NOMO-1 treated with dmso at 0.1 percent for 144 hours (cell line): ENCODE results near the gene CUTC.

Source experiments
- DNase-seq: peaks from one replicate; lab custom pipeline; 2025; ENCODE audit not compliant: unreplicated experiment; lab: John Stamatoyannopoulos, UW

Gene CUTC

GRCh38 chr10:99782447-99783286 lies 50.6 kb downstream of the CUTC start, which contains the start of gene ABCC2:
TSS of gene ABCC2 (plus strand) at chr10:99782640. CDS start at chr10:99782845, 205 bp downstream.
- no peak for DNase-seq

DNA sequence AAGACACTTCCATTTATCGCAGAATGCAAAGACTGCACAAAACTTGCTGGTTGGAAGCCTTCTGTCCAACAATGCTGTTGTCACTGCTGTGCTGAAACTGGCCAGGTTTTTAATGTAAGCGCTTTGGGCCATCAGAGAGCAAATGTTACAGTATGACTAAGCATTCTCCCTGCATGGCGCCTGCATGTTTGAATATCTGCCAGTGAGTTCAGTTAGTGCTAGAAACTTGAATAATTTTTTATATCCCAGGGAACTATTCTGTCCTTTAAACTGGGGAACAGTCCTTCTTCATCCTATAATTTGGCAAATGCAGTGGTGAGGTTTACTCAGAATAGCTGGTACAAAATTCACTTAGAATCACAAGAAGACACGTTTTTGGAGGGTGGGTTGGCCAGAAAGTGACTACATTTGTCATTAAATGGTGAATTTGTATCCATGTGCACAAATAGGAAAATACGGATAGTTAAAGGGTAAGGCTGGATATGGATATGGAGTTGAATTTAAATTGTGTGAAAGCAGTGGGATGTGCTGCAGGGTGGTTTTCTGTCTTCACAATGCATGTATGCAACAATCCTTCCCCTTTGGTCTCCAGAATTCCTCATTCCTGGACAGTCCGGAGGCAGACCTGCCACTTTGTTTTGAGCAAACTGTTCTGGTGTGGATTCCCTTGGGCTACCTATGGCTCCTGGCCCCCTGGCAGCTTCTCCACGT lies 52.1 kb downstream of the CUTC start:
- no peak for DNase-seq

DNA sequence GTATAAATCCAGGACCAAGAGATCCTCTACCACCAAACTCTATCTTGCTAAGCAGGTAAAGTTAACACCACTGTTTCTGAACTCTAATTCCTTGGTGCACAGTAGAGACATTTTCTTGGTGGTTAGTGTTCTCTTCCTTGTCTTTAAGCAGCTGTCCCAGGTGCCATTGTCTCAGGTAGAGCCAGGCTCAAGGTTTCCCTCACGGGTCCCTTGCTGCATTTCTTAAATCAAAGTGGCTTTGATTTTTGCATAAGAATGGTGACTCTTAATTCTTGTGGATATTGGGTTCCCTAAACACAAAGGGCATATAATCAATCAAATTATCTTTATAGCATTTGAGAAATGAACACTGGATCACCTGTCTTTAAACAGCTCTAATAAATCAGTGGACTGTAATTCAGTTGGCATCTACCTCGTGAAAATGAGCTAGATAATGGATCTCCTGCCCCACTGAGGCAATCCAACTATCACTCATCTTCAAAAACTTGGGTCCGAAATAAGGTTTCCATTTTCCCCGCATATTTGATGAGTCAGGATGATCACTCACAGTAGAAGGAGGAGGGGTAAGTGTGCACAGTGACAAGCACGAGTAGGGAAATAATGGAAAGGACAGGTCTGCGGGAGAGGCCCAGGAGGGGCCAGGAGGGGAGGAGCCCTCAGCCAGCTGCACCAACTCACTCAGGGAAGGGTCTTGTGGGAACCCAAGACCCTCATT lies 52.9 kb downstream of the CUTC start:
- no peak for DNase-seq

GRCh38 chr10:99785646-99786045 lies 53.6 kb downstream of the CUTC start:
- DNase-seq, result no peak

DNA sequence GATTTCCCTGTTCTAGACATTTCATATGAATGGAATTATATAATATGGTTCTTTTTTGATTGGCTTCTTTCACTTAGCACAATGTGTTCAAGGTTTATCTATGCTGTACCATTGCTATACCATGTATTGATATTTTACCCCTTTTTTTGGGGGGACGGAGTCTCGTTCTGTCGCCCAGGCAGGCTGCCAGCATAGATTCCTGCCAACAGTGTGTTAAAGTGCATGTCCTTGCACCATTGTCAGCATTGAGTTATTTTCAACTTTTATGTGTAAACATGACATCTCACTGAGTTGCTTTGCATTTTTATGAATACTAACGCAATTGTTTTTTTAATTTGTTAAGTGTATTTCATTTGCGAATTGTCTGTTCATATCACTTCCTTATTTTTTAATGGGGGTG lies 55.3 kb downstream of the CUTC start:
- no peak for DNase-seq

DNA sequence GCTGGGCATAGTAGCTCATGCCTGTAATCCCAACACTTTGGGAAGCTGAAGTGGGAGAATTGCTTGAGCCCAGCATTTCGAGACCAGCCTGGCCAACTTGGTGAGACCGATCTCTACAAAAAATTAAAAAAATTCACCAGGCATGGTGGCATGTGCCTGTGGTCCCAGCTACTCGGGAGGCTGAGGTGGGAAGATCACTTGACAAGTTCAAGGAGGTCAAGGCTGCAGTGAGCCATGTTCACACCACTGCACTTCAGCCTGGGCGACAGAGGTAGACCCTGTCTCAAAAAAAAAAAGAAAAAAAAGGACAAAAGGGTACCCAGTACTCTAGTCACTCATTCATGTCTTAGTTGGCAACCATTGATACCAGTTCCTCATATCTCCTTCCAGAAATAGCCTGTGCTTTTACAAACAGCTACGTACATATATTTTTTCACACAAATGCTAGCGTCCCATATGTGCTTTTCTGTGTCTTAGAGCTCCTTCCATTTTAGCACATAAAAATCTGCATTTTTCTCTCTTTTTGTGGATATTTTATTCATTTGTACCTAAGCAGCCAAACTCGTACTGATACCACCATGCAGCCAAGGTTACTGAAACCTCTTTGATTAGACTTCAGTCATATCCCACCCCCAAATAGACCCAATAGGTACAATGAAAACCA lies 55.9 kb downstream of the CUTC start:
- DNase-seq, result no peak

DNA sequence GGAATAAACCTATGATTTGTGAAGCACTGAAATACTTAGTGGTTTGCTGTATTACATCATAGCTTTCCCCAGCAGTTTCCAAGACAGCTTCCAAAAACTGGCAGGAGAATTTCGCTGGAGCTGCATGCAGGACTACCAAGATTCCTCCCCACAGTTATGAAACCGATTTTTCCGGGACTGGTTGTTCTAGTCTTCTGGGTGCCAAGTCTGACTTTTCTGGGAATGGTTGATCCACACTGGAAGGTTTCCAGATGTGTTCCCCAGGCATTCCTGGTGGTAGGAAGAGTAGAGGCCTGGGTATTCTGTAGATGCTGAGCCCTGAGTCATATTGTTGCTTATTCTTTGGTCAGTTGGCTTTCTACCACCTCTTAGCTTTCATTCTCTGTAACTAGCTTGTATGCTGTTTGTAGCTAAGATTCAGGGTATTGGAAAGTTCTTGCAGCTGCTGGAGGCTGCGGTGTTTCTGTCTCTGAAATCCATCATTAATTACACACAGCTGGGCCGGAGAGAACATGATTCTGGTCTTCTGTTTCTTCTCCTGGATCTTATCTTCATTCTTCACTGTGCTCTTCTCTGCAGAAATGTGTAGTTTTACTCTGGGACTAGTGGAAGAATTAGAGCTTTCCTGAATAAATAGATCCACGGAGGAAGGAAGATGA lies 56.7 kb downstream of the CUTC start:
- no peak for DNase-seq

GRCh38 chr10:99791831-99792230 lies 59.8 kb downstream of the CUTC start:
- DNase-seq, result no peak

DNA sequence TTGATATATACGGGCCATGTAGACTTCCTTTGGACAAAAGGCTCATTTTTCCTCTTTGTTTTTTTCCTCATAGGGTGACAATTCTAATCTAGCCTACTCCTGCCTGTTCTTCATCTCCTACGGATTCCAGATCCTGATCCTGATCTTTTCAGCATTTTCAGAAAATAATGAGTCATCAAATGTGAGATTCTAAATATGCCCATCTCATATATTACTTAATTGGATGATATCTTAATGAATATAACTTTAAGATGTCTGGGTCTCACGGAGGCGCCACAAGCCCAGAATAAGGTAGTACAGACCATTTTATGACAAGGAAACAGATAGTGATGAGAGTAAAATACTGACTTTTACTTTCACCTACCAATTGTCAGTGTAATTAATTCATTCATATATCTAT lies 61.8 kb downstream of the CUTC start:
- DNase-seq, result no peak

DNA sequence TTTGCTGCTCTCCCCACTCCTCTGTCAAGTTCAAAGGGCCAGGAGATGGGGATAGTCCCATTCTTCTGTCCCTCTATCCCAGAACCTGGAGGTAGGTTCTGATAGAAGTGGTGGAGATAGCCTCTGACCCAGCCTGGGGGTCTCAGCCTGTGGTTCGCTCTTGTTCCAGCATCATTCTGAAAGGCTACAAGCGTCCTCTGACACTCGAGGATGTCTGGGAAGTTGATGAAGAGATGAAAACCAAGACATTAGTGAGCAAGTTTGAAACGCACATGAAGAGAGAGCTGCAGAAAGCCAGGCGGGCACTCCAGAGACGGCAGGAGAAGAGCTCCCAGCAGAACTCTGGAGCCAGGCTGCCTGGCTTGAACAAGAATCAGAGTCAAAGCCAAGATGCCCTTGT lies 64.9 kb downstream of the CUTC start:
- no peak for DNase-seq

DNA sequence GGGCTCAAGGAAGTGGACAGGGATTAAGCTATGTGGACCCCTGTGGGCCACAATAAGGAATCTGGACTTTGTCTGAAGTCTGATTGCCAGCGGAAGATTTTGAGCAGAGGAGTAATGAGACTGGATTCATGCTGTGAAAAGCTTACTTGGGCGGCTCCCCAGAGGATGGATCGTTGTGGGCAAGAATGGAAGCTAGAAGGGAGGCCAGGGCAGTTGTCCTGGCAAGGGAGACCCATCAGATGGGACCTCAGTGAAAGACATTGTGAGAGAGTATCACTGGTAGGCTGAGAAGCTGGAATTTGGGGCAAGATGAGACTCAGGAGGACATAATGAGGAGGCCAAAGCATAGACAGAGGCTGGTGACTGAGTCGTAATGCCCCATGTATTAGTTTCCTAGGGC lies 66.0 kb downstream of the CUTC start:
- no peak for DNase-seq

GRCh38 chr10:99798920-99799319 lies 66.9 kb downstream of the CUTC start:
- DNase-seq, result no peak

DNA sequence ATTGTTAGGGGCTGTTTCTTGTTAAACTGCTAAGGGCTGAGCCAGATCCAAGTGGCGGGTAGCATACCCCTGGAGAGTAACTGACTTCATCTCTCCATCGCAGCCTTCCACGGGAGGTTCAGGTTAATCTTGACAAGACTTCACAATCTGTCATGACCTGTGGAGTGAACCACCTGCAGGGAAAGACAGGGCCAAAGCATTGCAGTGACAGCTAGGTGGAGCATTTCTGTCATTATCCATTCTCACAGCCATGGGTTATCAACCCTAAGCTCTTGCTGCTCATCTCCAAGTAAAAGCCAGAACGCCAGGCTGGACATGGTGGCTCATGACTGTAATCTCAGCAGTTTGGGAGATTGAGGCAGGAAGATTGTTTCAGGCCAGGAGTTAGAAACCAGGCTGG lies 67.6 kb downstream of the CUTC start:
- no peak for DNase-seq

- DNase-seq, result no peak
These were observed 72.4 kb downstream of the CUTC start for GRCh38 chr10:99804471-99804870.

- no peak for DNase-seq
These were observed 73.2 kb downstream of the CUTC start for GRCh38 chr10:99805190-99805589.
